GM23248 (cell line): Measurements from ENCODE around the gene PCED1A.

Source experiments
- EZH2 ChIP-seq: fragments of 200-600 bp; sonication (generic); IDR thresholded peaks from 2 replicates; pipeline ENCODE4 v1.6.1; 2018; ENCODE audit warnings: antibody characterized with exemption, mild to moderate bottlenecking; ENCODE audit not compliant: insufficient read depth, poor library complexity, severe bottlenecking
- EZH2phosphoT487 ChIP-seq: fragments of 200-600 bp; sonication (generic); IDR thresholded peaks from 2 replicates; pipeline ENCODE4 v1.6.1; 2018; ENCODE audit warnings: antibody characterized with exemption, moderate library complexity, mild to moderate bottlenecking, low read depth; ENCODE audit not compliant: insufficient read depth

GRCh38 chr20:2793471-2793870, 47.0 kb downstream of the PCED1A start:
- TF ChIP-seq EZH2phosphoT487 (no peak), EZH2 (no peak)
